GM10847 (cell line): Measurements from ENCODE around the gene SLC25A15.

Experiments
- POLR2A ChIP-seq: IDR thresholded peaks from 2 replicates; pipeline ENCODE4 v1.6.1; 2011; ENCODE audit not compliant: insufficient read length; ENCODE audit errors: extremely low read depth

The SLC25A15 gene

GRCh38 chr13:40789275-40790153 lies at the start of gene SLC25A15:
SLC25A15 (plus strand) TSS chr13:40789611; CDS start chr13:40793227, 3,616 bp downstream.
- peak; percentile 68 for TF ChIP-seq POLR2A

DNA sequence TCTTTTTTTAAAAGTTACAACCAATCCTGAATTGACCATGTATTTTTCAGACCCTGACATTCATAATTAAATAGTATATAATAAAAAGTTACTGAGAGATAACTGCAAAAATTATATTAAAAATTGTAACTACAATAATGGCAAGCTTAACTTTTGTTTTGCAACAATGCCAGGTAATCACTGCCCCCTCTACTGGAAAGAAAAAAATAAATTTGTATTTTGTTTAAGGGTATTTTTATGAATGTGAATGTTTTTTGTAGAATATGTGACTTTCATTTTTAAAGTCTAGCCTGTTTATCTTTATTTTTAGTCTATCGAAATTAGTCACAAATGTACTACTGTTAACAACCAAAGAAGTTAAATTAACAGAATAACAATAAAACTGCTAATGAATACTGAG lies 40.1 kb upstream of the SLC25A15 start:
- TF ChIP-seq POLR2A, result no peak

GRCh38 chr13:40755082-40755700 lies 34.2 kb upstream of the SLC25A15 start:
- no peak for TF ChIP-seq POLR2A

GRCh38 chr13:40756042-40756441 lies 33.4 kb upstream of the SLC25A15 start:
- no peak for TF ChIP-seq POLR2A

- no peak for TF ChIP-seq POLR2A
Measured at GRCh38 chr13:40758811-40759210, 30.6 kb upstream of the SLC25A15 start.

DNA sequence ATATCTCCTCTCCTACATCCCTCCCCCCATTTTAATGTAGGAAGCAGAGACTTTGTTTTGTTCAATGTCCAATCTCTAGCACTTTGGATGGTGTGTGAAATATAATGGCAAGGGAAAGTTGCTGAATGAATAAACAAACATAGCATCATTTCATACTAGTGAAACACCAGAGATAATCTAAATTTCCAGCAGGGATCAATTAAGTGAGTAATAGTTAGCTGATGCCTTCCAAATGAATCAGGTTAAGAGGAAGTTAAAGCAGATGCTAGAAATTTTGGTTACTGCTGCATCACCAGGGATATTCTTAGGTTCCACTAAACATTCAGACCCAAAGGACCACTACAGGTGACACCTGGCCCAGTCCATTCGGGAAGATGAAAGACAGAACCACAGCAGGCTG lies 26.6 kb upstream of the SLC25A15 start:
- TF ChIP-seq POLR2A, result no peak

DNA sequence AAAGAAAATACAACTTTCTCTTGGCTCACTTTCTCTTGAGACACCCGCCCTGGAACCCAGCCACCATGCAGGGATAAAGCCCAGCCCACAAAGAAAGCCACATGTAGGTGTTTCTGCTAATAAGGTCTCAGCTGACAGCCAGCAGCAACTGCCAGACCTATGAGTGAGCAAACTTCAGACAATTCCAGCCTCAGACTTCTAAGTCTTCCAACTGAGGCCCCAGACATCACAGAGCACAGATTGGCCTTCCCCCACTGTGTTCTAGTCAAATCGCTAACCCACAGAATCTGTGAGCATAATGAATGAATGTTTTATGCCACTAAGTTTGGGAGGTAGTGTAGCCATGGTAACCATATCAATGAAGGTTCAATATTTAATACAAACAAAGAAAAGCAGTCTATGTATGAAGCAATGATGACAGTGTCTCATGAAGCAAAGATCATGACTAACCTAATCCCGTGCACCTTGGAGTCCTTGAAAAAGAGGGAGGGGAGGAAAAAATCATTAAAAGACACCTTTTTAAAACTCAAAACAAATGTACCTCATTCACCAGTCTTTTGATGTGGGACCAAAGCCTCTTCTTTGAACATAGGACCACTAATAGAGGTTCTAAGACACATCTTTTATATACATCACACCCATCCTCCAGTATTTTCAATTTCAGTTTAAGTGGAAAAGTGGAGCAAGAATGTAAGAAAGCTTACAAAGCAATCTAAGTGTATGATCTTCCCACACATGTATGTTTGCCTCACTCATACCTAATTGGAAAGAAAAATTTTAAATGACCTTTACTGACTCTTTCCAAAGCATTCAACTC lies 24.6 kb upstream of the SLC25A15 start:
- no peak for TF ChIP-seq POLR2A

DNA sequence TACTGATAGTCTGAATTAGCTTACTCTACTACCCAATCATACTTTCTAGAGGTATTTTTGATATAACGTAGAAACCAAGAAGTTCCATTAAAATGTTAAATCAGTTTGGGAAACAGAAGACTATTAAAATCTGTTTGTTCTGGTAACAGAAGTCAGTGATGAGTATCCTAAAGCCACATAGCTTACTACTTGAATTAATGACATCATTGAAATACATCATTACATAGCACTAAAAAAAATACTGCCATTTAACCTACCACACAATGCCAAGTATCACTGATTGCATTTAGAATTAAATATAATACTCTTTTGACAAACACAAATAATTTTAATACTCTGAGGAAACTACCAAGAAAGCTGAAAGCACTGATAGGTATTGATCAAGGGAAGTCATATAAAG lies 23.8 kb upstream of the SLC25A15 start:
- no peak for TF ChIP-seq POLR2A

GRCh38 chr13:40769970-40770369 lies 19.4 kb upstream of the SLC25A15 start:
- no peak for TF ChIP-seq POLR2A

DNA sequence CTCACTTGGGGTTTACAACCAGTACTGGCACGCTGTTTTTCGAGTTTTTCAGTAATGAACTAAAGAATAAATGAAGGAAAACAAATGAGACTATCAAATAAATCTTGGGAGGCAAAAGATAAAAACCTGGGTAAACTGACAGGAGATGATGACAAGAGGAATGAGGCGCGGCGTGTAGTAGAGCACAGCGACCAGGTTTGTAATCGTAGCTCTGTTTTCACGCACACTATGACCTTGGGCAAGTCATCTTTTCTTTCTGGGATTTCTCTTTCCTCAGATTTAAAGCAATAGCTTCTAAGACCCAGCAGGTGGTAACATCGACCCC lies 18.8 kb upstream of the SLC25A15 start:
- no peak for TF ChIP-seq POLR2A

GRCh38 chr13:40770934-40771618 lies 18.3 kb upstream of the SLC25A15 start, which contains the start of gene MRPS31:
MRPS31 (minus strand) TSS chr13:40771190; CDS start chr13:40771136, 54 bp downstream.
- peak; percentile 79 for TF ChIP-seq POLR2A

- TF ChIP-seq POLR2A, result no peak
Measured at GRCh38 chr13:40772765-40773473, 16.5 kb upstream of the SLC25A15 start.

DNA sequence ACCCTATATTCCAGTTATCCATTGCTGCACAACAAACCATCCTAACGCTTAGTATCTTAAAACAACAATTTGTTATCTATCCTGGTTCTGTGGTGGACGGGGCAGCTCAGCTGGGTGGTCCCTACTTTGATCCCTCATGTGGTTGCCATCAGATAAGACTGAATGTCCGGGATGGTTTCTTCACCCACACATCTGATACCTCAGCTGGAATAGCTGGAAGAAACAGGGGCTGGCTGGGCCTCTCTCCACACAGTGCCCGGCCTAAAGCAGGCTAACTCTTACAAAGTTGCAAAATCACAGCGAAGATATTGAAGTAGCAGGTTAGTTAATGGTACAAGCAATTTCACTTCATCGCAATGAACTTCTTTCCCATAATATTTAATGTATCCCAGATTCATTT lies 14.7 kb upstream of the SLC25A15 start:
- TF ChIP-seq POLR2A, result no peak

- TF ChIP-seq POLR2A, result no peak
Measured at GRCh38 chr13:40776232-40776631, 13.2 kb upstream of the SLC25A15 start.
